Gastrocnemius medialis (tissue), 4 donors: Measurements from ENCODE around the gene PRR7. TPM values are rescaled to one million over a fixed set of nuclear protein-coding genes. Genes with fewer than 3 reads are reported as not detected.

Experiments
- ATAC-seq, 2 donors: fragments of 150-250 bp; one replicate each; pipeline ENCODE4 v1.9.1; 2016
- DNase-seq, 2 donors: peaks; one replicate each; pipeline ENCODE4 v3.0.0-alpha.2; 2019
- H3K27ac ChIP-seq, 4 donors: fragments of 200-600 bp; sonication (generic); 1 replicate in 1 of 4; 2 replicates in 3 of 4; pipeline ENCODE4 v1.5.1; 2016 to 2018; ENCODE audit warnings: mild to moderate bottlenecking in 2 of 4, moderate library complexity in 1 of 4
- H3K27me3 ChIP-seq, 3 donors: fragments of 200-600 bp; sonication (generic) in 2 of 3; 1 replicate in 1 of 3; 2 replicates in 2 of 3; pipeline versions ENCODE4 v1.5.1 to v1.6.0; 2016 to 2019; ENCODE audit warnings: mild to moderate bottlenecking in 1 of 3, moderate library complexity in 1 of 3
- H3K36me3 ChIP-seq, 2 donors: fragments of 200-600 bp; sonication (generic) in 1 of 2; one replicate each; pipeline ENCODE4 v1.5.1; 2017 to 2018
- H3K4me1 ChIP-seq, 2 donors: fragments of 200-600 bp; sonication (generic) in 1 of 2; one replicate each; pipeline ENCODE4 v1.5.1; 2016 to 2017; ENCODE audit warnings: mild to moderate bottlenecking in 2 of 2
- H3K4me3 ChIP-seq, 4 donors: fragments of 200-600 bp; sonication (generic) in 3 of 4; 1 replicate in 1 of 4; 2 replicates in 3 of 4; pipeline ENCODE4 v1.5.1; 2016 to 2019; ENCODE audit warnings: mild to moderate bottlenecking in 2 of 4
- H3K9me3 ChIP-seq, 3 donors: fragments of 200-600 bp; sonication (generic) in 2 of 3; 1 replicate in 1 of 3; 2 replicates in 2 of 3; pipeline ENCODE4 v1.5.1; 2016 to 2019
- POLR2A ChIP-seq, 2 donors: fragments of 450-650 bp; IDR thresholded peaks; one replicate each; pipeline ENCODE4 v1.6.1; 2017; ENCODE audit warnings: antibody characterized with exemption in 2 of 2, mild to moderate bottlenecking in 2 of 2, moderate library complexity in 2 of 2
- in situ Hi-C, 4 donors: fragments of 200-750 bp; cut with MboI; loops; one replicate each; pipeline versions ENCODE4 v1.15.0 to v1.8.0; 2017; ENCODE audit warnings: low sequenced_read_pairs in 4 of 4
- intact Hi-C: fragments of 100-400 bp; cut with DNase I; formaldehyde crosslinking; loops from one replicate; pipeline ENCODE4 v1.15.1; 2023; ENCODE audit warnings: low total_unique reads
- total RNA-seq, 4 donors: library from RNA; depleted of rRNA; stranded (reverse); fragments of >200 nt; gene quantifications; one replicate each; pipeline versions ENCODE4 v1.1.0 to v1.2.3, GENCODE V29; 2016
- TF ChIP-seq, protein P1 (sequence below), 5 experiments: fragments of 450-650 bp in 3 of 5; fragments of 200-600 bp in 2 of 5; sonication (generic) in 2 of 5; IDR thresholded peaks in 4 of 5; conservative IDR thresholded peaks in 1 of 5; 1 replicate in 4 of 5; 2 replicates in 1 of 5; pipeline ENCODE4 v1.5.1; 2016 to 2019; ENCODE audit warnings: antibody characterized with exemption in 5 of 5, mild to moderate bottlenecking in 3 of 5, moderate library complexity in 3 of 5

Gene PRR7
- total RNA-seq, 4 donors from 2014 or later = 0.63 to 2.0 (median 1.4) TPM; not detected in 1

- in situ Hi-C loops (loop anchor here in 1 of 4 donors (10.0 kb wide), 1 partner anchor 50 kb away; the partner anchor contains the start of genes F12 and PFN3), intact Hi-C loops (loop anchor here (1.0 to 10.0 kb wide), 7 partner anchors 28 to 340 kb away; partner anchors contain the start of genes GRK6, MXD3 and PDLIM7)
- DNase-seq (peak; percentile 68 to 86), ATAC-seq (peak; percentile 67 to 68)
- H3K9me3 ChIP-seq = no peaks in the 10 kb centered on the region
- H3K36me3 ChIP-seq = no peaks in the 10 kb centered on the region
- peak; percentile 5 to 16 for TF ChIP-seq POLR2A (IDR thresholded peaks at IDR 0.05)
- TF ChIP-seq, protein P1, sequence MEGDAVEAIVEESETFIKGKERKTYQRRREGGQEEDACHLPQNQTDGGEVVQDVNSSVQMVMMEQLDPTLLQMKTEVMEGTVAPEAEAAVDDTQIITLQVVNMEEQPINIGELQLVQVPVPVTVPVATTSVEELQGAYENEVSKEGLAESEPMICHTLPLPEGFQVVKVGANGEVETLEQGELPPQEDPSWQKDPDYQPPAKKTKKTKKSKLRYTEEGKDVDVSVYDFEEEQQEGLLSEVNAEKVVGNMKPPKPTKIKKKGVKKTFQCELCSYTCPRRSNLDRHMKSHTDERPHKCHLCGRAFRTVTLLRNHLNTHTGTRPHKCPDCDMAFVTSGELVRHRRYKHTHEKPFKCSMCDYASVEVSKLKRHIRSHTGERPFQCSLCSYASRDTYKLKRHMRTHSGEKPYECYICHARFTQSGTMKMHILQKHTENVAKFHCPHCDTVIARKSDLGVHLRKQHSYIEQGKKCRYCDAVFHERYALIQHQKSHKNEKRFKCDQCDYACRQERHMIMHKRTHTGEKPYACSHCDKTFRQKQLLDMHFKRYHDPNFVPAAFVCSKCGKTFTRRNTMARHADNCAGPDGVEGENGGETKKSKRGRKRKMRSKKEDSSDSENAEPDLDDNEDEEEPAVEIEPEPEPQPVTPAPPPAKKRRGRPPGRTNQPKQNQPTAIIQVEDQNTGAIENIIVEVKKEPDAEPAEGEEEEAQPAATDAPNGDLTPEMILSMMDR (IDR thresholded peaks at IDR 0.05 in 4 of 5, conservative IDR thresholded peaks at IDR 0.05 in 1 of 5) = peak; percentile 87 to 98 (median 97)
- H3K27me3 ChIP-seq = peaks cover 2 to 12% (median 9%) of the 10 kb centered on the region in 3 donors
- peak overlapping the region; percentile 67 to 77 (median 70) for H3K27ac ChIP-seq
- H3K4me3 ChIP-seq = peak overlapping the region; percentile 55 to 93 (median 73)
- H3K4me1 ChIP-seq = peaks cover 9 to 25% of the 10 kb centered on the region in 2 donors
Observed at GRCh38 chr5:177454397-177455035, 7.9 kb downstream of the PRR7 start.

GRCh38 chr5:177455036-177455660, 8.5 kb downstream of the PRR7 start:
- ATAC-seq (peak; percentile 68 to 70), DNase-seq (peak; percentile 54 to 78)
- intact Hi-C loops (loop anchor here (1.0 to 10.0 kb wide), 4 partner anchors 42 to 340 kb away; partner anchors contain the start of genes MXD3 and PDLIM7), in situ Hi-C loops (loop anchor here in 1 of 4 donors (10.0 kb wide), 1 partner anchor 50 kb away; the partner anchor contains the start of genes F12 and PFN3)
- Histone ChIP-seq H3K9me3 (no peaks in the 10 kb centered on the region), H3K36me3 (no peaks in the 10 kb centered on the region), H3K4me1 (peaks cover 9 to 25% of the 10 kb centered on the region in 2 donors), H3K27me3 (peaks cover 2 to 12% (median 7%) of the 10 kb centered on the region in 3 donors), H3K4me3 (peak overlapping the region; percentile 55 to 93 (median 73)), H3K27ac (peak overlapping the region; percentile 68 to 78 (median 75))
- TF ChIP-seq, protein P1 (IDR thresholded peaks at IDR 0.05 in 4 of 5, conservative IDR thresholded peaks at IDR 0.05 in 1 of 5) = peak; percentile 64 to 93 (median 74)
- peak; percentile 26 to 37 for TF ChIP-seq POLR2A (IDR thresholded peaks at IDR 0.05)

DNA sequence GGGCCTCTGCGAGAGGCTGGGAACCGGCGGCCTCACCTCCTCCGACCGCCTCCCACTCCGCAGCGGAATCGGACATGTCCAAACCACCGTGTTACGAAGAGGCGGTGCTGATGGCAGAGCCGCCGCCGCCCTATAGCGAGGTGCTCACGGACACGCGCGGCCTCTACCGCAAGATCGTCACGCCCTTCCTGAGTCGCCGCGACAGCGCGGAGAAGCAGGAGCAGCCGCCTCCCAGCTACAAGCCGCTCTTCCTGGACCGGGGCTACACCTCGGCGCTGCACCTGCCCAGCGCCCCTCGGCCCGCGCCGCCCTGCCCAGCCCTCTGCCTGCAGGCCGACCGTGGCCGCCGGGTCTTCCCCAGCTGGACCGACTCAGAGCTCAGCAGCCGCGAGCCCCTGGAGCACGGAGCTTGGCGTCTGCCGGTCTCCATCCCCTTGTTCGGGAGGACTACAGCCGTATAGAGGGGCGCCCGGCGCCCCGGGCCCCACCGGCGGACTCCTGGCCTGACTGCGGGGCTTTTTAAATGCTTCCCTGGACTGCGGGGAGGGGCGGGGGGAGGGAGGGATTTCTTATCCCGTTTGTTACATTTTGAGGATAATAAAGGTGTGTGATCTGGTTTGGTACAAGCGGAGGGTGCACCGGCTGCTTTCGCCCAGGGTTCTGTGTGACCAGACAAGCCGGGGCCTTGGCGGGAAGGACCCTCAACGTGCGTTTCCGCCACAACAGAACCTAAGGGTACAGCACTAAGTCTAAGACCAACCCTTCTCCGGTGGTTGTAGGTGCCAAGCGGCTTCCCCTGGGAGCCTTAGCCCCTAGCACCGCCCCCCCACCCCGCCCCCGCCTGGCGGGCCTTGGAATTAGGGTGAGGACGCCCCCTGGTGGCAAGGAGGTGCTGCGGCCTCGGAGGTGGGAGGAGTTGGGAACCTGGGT, 9.3 kb downstream of the PRR7 start:
- Histone ChIP-seq H3K9me3 (no peaks in the 10 kb centered on the region), H3K36me3 (no peaks in the 10 kb centered on the region), H3K4me1 (peaks cover 9 to 25% of the 10 kb centered on the region in 2 donors), H3K4me3 (peak overlapping the region; percentile 55 to 93 (median 73)), H3K27me3 (peaks cover 0 to 5% (median 2%) of the 10 kb centered on the region in 3 donors), H3K27ac (peak overlapping the region; percentile 68 to 78 (median 75))
- TF ChIP-seq, protein P1 (IDR thresholded peaks at IDR 0.05 in 4 of 5, conservative IDR thresholded peaks at IDR 0.05 in 1 of 5) = peak; percentile 66 to 98 (median 81)
- TF ChIP-seq POLR2A (IDR thresholded peaks at IDR 0.05) = no peak
- peak; percentile 79 to 87 for DNase-seq
- in situ Hi-C loops (loop anchor here in 1 of 4 donors (10.0 kb wide), 1 partner anchor 51 kb away; the partner anchor contains the start of genes F12 and PFN3), intact Hi-C loops (loop anchor here (1.0 to 10.0 kb wide), 5 partner anchors 23 to 341 kb away; partner anchors contain the start of genes MXD3 and PDLIM7)
- ATAC-seq = peak; percentile 53 to 60

GRCh38 chr5:177456591-177456964, 10.0 kb downstream of the PRR7 start:
- intact Hi-C loops (loop anchor here (2.0 to 10.0 kb wide), 3 partner anchors 22 to 342 kb away; partner anchors contain the start of gene MXD3), in situ Hi-C loops (loop anchor here in 1 of 4 donors (10.0 kb wide), 1 partner anchor 52 kb away; the partner anchor contains the start of genes F12 and PFN3)
- Histone ChIP-seq H3K4me1 (peaks cover 9 to 25% of the 10 kb centered on the region in 2 donors), H3K9me3 (no peaks in the 10 kb centered on the region), H3K27me3 (peaks cover 0 to 5% (median 2%) of the 10 kb centered on the region in 3 donors), H3K36me3 (no peaks in the 10 kb centered on the region), H3K4me3 (peak overlapping the region in 2 of 4 donors; percentile 69 to 77), H3K27ac (peak overlapping the region; percentile 9 to 78 (median 31))
- no peak for DNase-seq
- no peak for ATAC-seq
- TF ChIP-seq, protein P1 (IDR thresholded peaks at IDR 0.05 in 4 of 5, conservative IDR thresholded peaks at IDR 0.05 in 1 of 5) = peak in 1 of 5 experiments; percentile 12
- TF ChIP-seq POLR2A (IDR thresholded peaks at IDR 0.05) = no peak
